Activated CD8-positive, alpha-beta T cell treated with anti-CD3 and anti-CD28 coated beads, Interleukin-2, amount 10 ng/mL, durations not matched to agents 7 days and 5 days (primary cell): ENCODE results near the gene ZNF189. TPM values are rescaled to one million over a fixed set of nuclear protein-coding genes. Genes with fewer than 3 reads are reported as not detected.

Experiments used
- ATAC-seq: fragments of 150-1000 bp; cut with Tn5 transposase; one replicate; pipeline ENCODE4 v1.10.0; 2021; ENCODE audit warnings: moderate library complexity
- CTCF ChIA-PET: fragments of 350-600 bp; sonication (Branson Sonifier 250); formaldehyde crosslinking; loops from one replicate; lab custom pipeline; 2021; ENCODE audit warnings: antibody characterized with exemption; lab: Charles Lee
- POLR2A ChIA-PET: fragments of 350-600 bp; sonication (Branson Sonifier 250); formaldehyde crosslinking; loops from one replicate; lab custom pipeline; 2021; ENCODE audit warnings: antibody characterized with exemption; lab: Charles Lee
- DNase-seq: peaks from one replicate; pipeline ENCODE4 v3.0.0-alpha.2; 2020
- H3K27ac Mint-ChIP-seq: one replicate; pipeline ENCODE4 v1.8.0; 2021; ENCODE audit warnings: mild to moderate bottlenecking, mixed read lengths
- H3K27me3 Mint-ChIP-seq: one replicate; pipeline ENCODE4 v1.8.0; 2021; ENCODE audit warnings: low read depth, mixed read lengths
- H3K36me3 Mint-ChIP-seq: one replicate; pipeline ENCODE4 v1.8.0; 2021; ENCODE audit warnings: low read depth, mixed read lengths
- H3K4me1 Mint-ChIP-seq: one replicate; pipeline ENCODE4 v1.8.0; 2021; ENCODE audit warnings: low read depth, mixed read lengths
- H3K4me3 Mint-ChIP-seq: one replicate; pipeline ENCODE4 v1.8.0; 2021; ENCODE audit warnings: mild to moderate bottlenecking, mixed read lengths
- H3K9me3 Mint-ChIP-seq: one replicate; pipeline ENCODE4 v1.8.0; 2022; ENCODE audit warnings: mixed read lengths; ENCODE audit not compliant: insufficient read depth
- total RNA-seq, 2 experiments: library from RNA; stranded (reverse); gene quantifications; one replicate each; pipeline ENCODE4 v1.2.3, GENCODE V29; 2021

Gene ZNF189
- total RNA-seq, 2 experiments from 2014 or later: 9.7 to 10.4 TPM

DNA sequence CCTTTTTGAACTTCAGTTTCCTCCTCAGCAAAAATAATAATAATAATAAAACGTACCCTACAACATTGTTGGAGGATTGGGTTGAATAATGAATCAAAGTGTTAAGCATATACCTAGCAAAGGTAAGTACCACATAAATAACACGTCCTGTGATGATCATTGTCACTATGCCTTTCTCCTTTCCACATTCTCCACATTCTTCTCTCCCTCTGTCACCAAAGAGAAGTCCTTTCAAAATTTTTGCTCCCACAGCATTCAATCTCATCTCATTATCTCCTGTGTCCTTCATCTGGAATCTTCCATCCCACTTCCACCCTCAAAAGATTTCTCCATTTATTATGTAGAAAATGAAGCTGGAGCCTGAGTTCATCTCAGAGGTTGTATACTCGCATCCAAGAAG lies 44.1 kb downstream of the ZNF189 start:
- peaks cover 16% of the 10 kb centered on the region for H3K27me3 Mint-ChIP-seq
- ChIA-PET POLR2A (no interaction called here), CTCF (interaction anchor here (1.0 kb wide), 1 partner anchor 87 kb away, joined by 3 read pairs; no protein-coding TSS in a partner anchor)
- no peaks in the 10 kb centered on the region for H3K9me3 Mint-ChIP-seq
- H3K36me3 Mint-ChIP-seq: no peaks in the 10 kb centered on the region
- ATAC-seq: no peak
- no peaks in the 10 kb centered on the region for H3K4me1 Mint-ChIP-seq
- H3K27ac Mint-ChIP-seq: no peak overlapping the region
- no peak for DNase-seq
- H3K4me3 Mint-ChIP-seq: no peak overlapping the region

GRCh38 chr9:101443364-101443771 lies 44.7 kb downstream of the ZNF189 start:
- no peaks in the 10 kb centered on the region for H3K9me3 Mint-ChIP-seq
- no peak for DNase-seq
- no peaks in the 10 kb centered on the region for H3K36me3 Mint-ChIP-seq
- ChIA-PET POLR2A (no interaction called here), CTCF (interaction anchor here (1.0 kb wide), 1 partner anchor 87 kb away, joined by 3 read pairs; no protein-coding TSS in a partner anchor)
- H3K27ac Mint-ChIP-seq: no peak overlapping the region
- peaks cover 18% of the 10 kb centered on the region for H3K27me3 Mint-ChIP-seq
- no peak overlapping the region for H3K4me3 Mint-ChIP-seq
- ATAC-seq: no peak
- H3K4me1 Mint-ChIP-seq: no peaks in the 10 kb centered on the region

- peaks cover 28% of the 10 kb centered on the region for H3K27me3 Mint-ChIP-seq
- H3K4me3 Mint-ChIP-seq: no peak overlapping the region
- DNase-seq (no peak), ATAC-seq (no peak)
- no peaks in the 10 kb centered on the region for H3K9me3 Mint-ChIP-seq
- ChIA-PET POLR2A (no interaction called here), CTCF (interaction anchor here (1.3 to 1.8 kb wide), 2 partner anchors 14 to 53 kb away, joined by 4 to 6 read pairs; no protein-coding TSS in a partner anchor)
- no peak overlapping the region for H3K27ac Mint-ChIP-seq
- H3K4me1 Mint-ChIP-seq: peaks cover 4% of the 10 kb centered on the region
- H3K36me3 Mint-ChIP-seq: no peaks in the 10 kb centered on the region
These were observed 46.8 kb downstream of the ZNF189 start for GRCh38 chr9:101445353-101446029.

DNA sequence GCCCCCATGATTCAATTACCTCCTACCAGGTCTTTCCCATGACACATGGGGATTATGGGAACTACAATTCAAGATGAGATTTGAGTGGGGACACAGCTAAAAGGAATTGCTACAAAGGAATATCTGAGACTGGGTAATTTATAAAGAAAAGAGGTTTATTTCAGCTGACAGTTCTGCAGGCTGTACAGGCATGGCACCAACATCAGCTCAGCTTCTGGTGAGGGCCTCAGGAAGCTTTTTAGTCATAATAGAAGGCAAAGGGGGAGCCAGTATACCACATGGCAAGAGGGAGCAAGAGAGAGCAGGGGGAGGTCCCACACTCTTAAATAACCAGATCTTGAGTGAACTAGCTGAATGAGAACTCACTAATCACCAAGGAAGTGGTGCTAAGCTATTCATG lies 48.1 kb downstream of the ZNF189 start:
- CTCF ChIA-PET: interaction anchor here (1.3 to 1.8 kb wide), 2 partner anchors 12 to 52 kb away, joined by 4 to 6 read pairs; no protein-coding TSS in a partner anchor
- peaks cover 34% of the 10 kb centered on the region for H3K27me3 Mint-ChIP-seq
- ATAC-seq: no peak

GRCh38 chr9:101448680-101449070 lies 50.0 kb downstream of the ZNF189 start:
- H3K27me3 Mint-ChIP-seq: peaks cover 41% of the 10 kb centered on the region
- H3K36me3 Mint-ChIP-seq: no peaks in the 10 kb centered on the region

More for the DNA sequence above, 48.1 kb downstream of the ZNF189 start:
- POLR2A ChIA-PET: no interaction called here
- Mint-ChIP-seq H3K9me3 (no peaks in the 10 kb centered on the region), H3K27ac (no peak overlapping the region), H3K4me1 (peaks cover 4% of the 10 kb centered on the region), H3K4me3 (no peak overlapping the region), H3K36me3 (no peaks in the 10 kb centered on the region)
- DNase-seq: no peak

DNA sequence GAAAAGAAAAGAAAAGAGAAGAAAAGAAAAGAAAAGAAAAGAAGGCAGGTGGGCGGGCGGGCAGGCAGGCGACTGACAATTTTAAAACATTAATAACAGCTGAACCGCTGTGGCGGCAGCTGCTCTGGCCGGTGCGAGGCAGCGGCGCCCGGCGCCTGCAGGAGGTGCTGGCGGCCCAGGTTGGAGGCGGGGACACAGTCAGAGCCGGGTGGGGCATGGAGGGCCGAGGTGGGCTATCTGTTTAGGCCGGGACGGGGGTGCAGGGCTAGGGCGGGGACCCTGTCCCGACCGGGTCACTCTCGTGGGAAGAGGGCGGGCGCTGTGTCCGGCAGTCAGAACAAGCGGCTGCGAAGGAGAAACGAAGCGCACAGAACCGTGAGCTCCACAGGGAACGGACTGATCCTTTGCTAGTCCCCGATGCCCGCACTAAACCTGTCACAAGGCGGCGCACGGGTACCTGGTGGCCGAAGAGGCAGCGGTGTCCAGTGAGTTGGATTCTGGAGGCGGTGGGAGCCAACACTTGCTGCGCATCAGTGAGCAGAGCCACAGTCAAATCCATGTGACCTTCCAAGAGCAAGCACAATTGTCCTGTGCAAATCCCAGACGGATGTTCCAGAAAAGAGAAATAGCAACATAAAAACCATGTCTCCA lies 50.5 kb downstream of the ZNF189 start:
- Mint-ChIP-seq H3K27ac (no peak overlapping the region), H3K36me3 (no peaks in the 10 kb centered on the region), H3K9me3 (no peaks in the 10 kb centered on the region), H3K4me3 (peak overlapping the region; percentile 56), H3K4me1 (peaks cover 4% of the 10 kb centered on the region), H3K27me3 (peaks cover 41% of the 10 kb centered on the region)
- ATAC-seq (peak; percentile 99), DNase-seq (peak; percentile 61)
- CTCF ChIA-PET: interaction anchor here (0.9 to 2.6 kb wide), 10 partner anchors 10 to 84 kb away, joined by 3 to 24 read pairs (median 4); partner anchors contain the start of gene RNF20
- POLR2A ChIA-PET: no interaction called here

More at GRCh38 chr9:101448680-101449070, 50.0 kb downstream of the ZNF189 start:
- no peak for DNase-seq
- Mint-ChIP-seq H3K9me3 (no peaks in the 10 kb centered on the region), H3K27ac (no peak overlapping the region), H3K4me3 (peak overlapping the region; percentile 27), H3K4me1 (peaks cover 4% of the 10 kb centered on the region)
- no peak for ATAC-seq
- ChIA-PET POLR2A (no interaction called here), CTCF (interaction anchor here (0.9 to 2.6 kb wide), 10 partner anchors 10 to 84 kb away, joined by 3 to 24 read pairs (median 4); partner anchors contain the start of gene RNF20)

GRCh38 chr9:101450931-101451330 lies 52.3 kb downstream of the ZNF189 start:
- POLR2A ChIA-PET: no interaction called here
- CTCF ChIA-PET: no interaction called here
- DNase-seq (no peak), ATAC-seq (no peak)
- no peak overlapping the region for H3K4me3 Mint-ChIP-seq
- H3K27me3 Mint-ChIP-seq: peaks cover 33% of the 10 kb centered on the region
- H3K9me3 Mint-ChIP-seq: no peaks in the 10 kb centered on the region
- no peak overlapping the region for H3K27ac Mint-ChIP-seq
- H3K36me3 Mint-ChIP-seq: no peaks in the 10 kb centered on the region
- peaks cover 4% of the 10 kb centered on the region for H3K4me1 Mint-ChIP-seq

GRCh38 chr9:101451498-101451897 lies 52.8 kb downstream of the ZNF189 start:
- Mint-ChIP-seq H3K36me3 (no peaks in the 10 kb centered on the region), H3K27me3 (peaks cover 32% of the 10 kb centered on the region), H3K4me1 (peaks cover 4% of the 10 kb centered on the region), H3K27ac (no peak overlapping the region), H3K9me3 (no peaks in the 10 kb centered on the region), H3K4me3 (no peak overlapping the region)
- no peak for DNase-seq
- ChIA-PET CTCF (no interaction called here), POLR2A (no interaction called here)
- no peak for ATAC-seq

DNA sequence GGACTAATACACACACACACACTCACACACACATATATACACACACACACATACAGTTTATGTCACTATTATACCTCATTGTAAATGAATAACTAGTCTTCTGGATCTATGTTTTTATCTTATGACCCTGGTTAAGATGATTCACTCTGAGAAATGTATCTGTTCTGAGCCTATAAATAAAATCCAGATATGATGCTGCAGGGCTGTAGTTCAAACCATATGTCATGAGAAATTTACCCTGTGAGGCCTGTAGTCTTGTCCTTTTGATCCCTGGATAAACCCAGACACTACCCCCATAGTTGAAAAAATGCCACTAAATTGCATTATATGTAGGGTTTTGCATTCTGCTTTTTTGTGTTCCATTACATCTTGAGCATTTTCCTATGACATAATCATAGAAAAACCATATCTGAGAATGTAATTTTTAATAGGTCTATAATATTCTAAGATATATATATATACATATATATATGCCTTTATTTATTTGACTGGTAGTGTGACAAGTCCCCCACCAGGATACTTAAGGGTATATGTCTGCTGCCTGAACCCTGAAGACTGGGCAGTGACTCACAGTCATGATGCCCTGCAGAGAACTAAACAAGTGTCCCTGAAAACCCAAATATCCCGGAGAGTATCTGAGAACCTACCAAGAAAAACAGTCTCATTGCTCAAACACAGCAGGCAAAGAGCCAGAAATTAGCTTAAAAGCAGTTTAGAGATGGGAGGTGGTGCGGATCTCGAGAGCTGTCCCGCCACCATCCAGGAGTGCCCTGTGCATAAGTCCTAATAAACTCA lies 55.3 kb downstream of the ZNF189 start:
- ATAC-seq (no peak), DNase-seq (no peak)
- no peaks in the 10 kb centered on the region for H3K9me3 Mint-ChIP-seq
- ChIA-PET POLR2A (no interaction called here), CTCF (interaction anchor here (0.9 kb wide), 1 partner anchor 76 kb away, joined by 5 read pairs; no protein-coding TSS in a partner anchor)
- no peaks in the 10 kb centered on the region for H3K4me1 Mint-ChIP-seq
- H3K4me3 Mint-ChIP-seq: no peak overlapping the region
- H3K27me3 Mint-ChIP-seq: peaks cover 20% of the 10 kb centered on the region
- H3K36me3 Mint-ChIP-seq: no peaks in the 10 kb centered on the region
- H3K27ac Mint-ChIP-seq: no peak overlapping the region

DNA sequence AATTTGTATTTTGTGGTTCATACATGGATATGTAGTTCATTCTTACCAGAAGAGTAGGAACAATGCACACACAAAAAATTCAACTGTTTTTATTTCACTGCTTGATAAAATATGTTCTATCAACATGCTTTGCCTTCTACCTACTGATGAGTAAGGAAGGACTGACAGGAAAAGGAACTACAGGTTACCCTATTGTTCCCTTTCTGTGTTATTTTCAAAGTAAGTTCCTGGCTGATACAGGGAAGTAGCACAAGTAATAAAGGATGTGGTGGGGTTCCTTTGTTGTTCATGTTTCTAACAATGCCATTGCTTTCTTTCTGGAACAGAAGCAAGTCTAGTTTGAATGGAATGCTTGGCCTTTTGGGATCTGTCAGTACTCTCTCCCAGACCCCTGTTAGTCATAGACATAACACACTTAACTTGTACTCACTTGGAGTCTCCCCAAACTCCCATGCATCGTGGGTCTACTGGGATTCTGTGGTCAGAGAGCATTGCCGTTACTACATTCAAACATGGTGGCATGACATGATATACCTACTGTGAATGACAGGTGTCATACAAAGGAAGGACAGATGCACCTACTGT lies 57.1 kb downstream of the ZNF189 start:
- CTCF ChIA-PET: no interaction called here
- no peak overlapping the region for H3K4me3 Mint-ChIP-seq
- H3K9me3 Mint-ChIP-seq: no peaks in the 10 kb centered on the region
- POLR2A ChIA-PET: no interaction called here
- no peaks in the 10 kb centered on the region for H3K36me3 Mint-ChIP-seq
- DNase-seq (no peak), ATAC-seq (no peak)
- no peaks in the 10 kb centered on the region for H3K4me1 Mint-ChIP-seq
- H3K27ac Mint-ChIP-seq: no peak overlapping the region
- H3K27me3 Mint-ChIP-seq: peaks cover 14% of the 10 kb centered on the region

DNA sequence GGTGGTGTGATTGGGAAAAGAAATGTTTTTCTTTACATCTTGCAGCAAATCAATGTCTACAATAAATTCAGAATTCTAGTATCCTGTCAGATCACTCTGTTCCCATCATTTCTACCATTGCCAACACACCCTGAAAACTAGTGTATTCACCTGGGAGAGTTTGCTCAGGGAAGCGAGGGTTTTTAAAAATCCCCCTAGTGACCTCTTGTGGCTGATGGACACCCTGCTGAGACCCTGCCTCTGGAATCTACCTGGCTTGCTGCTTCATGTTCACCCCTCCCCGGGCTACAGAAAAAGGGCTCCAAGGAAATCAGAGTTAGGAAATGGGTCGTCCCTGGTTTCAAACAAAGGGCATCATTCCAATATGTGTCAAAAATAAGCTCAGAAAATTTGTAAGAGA lies 58.4 kb downstream of the ZNF189 start:
- H3K4me3 Mint-ChIP-seq: no peak overlapping the region
- peaks cover 11% of the 10 kb centered on the region for H3K27me3 Mint-ChIP-seq
- no peaks in the 10 kb centered on the region for H3K36me3 Mint-ChIP-seq
- no peak for DNase-seq
- no peak overlapping the region for H3K27ac Mint-ChIP-seq
- POLR2A ChIA-PET: no interaction called here
- CTCF ChIA-PET: interaction anchor here (2.9 kb wide), 1 partner anchor 74 kb away, joined by 38 read pairs; no protein-coding TSS in a partner anchor
- H3K9me3 Mint-ChIP-seq: no peaks in the 10 kb centered on the region
- H3K4me1 Mint-ChIP-seq: no peaks in the 10 kb centered on the region
- ATAC-seq: no peak
